ENCODE measurements around the gene VPS16. TPM values are rescaled to one million over a fixed set of nuclear protein-coding genes. Genes with fewer than 3 reads are reported as not detected.

The VPS16 gene
- 31.6 and 32.0 TPM in 2 replicates for total RNA-seq (ENCODE audit: low replicate concordance)

DNA sequence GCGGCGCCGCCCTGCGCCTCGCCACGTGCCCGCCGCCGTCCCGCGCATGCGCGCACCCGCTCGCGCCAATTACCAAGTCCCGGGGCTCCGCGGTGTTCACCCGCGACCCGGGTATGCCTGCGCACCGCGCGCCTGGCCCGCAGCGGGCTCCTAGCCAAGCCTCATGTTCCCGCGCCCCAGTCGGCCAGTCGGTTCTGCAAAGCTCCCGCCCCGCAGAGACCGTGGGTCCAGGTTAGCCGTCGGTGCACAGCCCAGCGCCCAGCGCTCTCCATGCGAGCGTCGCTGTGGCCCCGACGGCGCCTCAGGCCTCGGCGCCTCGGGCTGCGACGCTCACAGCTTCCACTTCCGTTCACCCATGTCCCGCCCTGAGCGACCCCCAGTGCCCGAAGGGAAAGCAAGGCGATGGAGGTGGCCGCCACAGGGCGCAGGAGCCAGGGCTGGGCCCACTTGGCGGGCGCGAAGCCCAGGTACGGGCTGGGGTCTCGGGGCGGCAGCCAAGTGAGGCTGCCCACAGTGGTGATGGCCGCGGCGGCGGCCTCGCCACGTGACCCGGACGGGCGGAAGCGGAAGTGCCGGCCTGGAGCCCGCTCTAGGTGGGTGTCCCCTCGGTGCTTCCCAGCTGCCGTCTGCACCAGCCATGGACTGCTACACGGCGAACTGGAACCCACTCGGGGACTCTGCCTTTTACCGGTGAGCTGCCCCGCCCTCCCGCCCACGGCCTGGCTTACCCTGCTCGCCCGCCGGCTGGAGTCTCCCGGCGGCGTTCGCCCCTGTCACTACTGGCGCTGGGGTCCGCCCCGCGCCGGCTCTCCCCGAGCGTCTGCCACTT lies at the start of gene VPS16, which contains the start of gene PCED1A:
TSS of gene VPS16 (plus strand) at position 608 of the 829 bp plus-strand sequence. CDS start at position 638, 30 bp downstream.
TSS of gene PCED1A (minus strand) at position 518 of the 829 bp plus-strand sequence. CDS start 743 bp downstream, outside the sequence.
- DNase-seq (ENCODE audit: low read depth): peak; percentile 83
- H3K4me3 ChIP-seq (ENCODE audit: low read depth, low read length): peak within 1 kb of the TSS; percentile 88
- TF ChIP-seq, protein P1, sequence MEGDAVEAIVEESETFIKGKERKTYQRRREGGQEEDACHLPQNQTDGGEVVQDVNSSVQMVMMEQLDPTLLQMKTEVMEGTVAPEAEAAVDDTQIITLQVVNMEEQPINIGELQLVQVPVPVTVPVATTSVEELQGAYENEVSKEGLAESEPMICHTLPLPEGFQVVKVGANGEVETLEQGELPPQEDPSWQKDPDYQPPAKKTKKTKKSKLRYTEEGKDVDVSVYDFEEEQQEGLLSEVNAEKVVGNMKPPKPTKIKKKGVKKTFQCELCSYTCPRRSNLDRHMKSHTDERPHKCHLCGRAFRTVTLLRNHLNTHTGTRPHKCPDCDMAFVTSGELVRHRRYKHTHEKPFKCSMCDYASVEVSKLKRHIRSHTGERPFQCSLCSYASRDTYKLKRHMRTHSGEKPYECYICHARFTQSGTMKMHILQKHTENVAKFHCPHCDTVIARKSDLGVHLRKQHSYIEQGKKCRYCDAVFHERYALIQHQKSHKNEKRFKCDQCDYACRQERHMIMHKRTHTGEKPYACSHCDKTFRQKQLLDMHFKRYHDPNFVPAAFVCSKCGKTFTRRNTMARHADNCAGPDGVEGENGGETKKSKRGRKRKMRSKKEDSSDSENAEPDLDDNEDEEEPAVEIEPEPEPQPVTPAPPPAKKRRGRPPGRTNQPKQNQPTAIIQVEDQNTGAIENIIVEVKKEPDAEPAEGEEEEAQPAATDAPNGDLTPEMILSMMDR (IDR thresholded peaks at IDR 0.05; ENCODE audit: insufficient read depth, low read length): no peak

DNA sequence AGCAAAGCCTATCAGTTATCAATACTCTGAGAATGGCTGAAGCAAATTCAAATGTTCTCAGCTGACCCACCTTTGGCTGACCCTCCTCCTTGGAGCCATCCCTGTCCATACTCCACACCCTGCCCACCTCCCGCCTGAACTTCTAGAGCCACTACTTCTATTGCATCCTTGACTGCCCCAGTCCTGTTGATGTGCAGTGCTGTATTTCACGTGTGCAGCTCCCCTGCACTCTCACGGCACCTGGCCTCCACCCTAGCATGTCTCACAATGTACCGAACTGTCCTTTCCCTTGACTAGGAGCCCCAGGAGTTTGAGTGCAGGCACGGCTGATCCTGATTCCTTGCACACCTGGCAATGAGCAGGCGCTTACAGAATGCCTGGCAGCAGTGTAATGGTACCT lies 47.1 kb upstream of the VPS16 start:
- no peak overlapping the region for H3K4me3 ChIP-seq (ENCODE audit: low read depth, low read length)
- no peak for DNase-seq (ENCODE audit: low read depth)
- TF ChIP-seq, protein P1 (IDR thresholded peaks at IDR 0.05; ENCODE audit: insufficient read depth, low read length): no peak

DNA sequence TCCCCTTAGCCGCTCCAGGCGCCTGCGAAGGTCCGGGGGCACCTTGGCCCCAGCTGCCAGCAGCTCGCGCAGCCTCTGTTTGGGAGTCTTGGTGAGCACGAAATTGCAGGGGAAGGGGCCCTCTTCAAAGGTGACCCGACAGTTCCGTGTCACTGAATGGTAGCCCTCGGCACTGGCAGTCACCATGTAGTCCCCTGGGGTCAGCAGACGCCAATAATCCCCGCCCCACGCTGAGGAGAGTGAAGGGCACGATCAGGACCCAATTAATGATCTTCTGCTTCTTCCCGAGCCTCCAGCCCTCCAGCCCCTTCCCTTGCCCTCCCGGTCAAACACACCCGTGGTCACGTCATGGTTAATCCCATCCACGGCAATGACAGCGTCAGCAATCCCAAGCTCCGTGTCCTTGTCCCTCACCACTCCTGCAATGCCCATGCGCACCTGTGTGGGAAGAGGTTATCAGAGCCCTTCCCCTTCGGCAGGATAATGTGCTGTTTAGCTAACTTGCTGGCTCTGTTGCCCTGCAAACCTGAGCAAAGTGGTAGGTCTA lies 46.3 kb upstream of the VPS16 start:
- TF ChIP-seq, protein P1 (IDR thresholded peaks at IDR 0.05; ENCODE audit: insufficient read depth, low read length): no peak
- DNase-seq (ENCODE audit: low read depth): no peak
- H3K4me3 ChIP-seq (ENCODE audit: low read depth, low read length): no peak overlapping the region

DNA sequence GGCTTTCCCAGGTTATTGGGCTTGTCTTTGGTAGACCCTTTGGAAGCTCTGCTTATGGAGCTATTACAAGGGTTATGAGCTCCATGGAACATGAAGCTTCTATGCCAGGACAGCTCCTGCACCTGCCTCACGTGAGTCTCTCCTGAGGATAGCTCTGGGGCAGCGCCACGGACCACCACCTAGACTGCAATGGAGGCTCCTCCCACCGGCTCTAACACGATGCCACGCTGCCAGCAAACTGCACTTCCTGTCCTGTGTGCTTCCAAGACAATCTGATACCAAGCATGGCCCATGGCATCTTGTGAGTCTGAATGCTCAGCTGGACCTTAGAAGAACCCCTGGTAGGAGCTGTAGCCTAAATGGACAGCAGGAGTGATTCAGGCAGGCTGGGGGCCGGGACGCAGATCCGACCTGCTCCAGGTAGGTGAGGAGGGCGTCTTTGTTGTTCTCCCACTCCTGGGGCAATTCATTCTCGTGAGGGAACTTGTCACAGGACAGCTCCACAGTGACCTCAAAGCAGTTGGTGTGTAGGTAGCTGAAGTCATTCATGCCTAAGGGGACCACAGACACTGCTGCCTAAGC lies 45.6 kb upstream of the VPS16 start:
- DNase-seq (ENCODE audit: low read depth): no peak
- no peak overlapping the region for H3K4me3 ChIP-seq (ENCODE audit: low read depth, low read length)
- TF ChIP-seq, protein P1 (IDR thresholded peaks at IDR 0.05; ENCODE audit: insufficient read depth, low read length): no peak

- no peak for DNase-seq (ENCODE audit: low read depth)
- TF ChIP-seq, protein P1 (IDR thresholded peaks at IDR 0.05; ENCODE audit: insufficient read depth, low read length): no peak
- H3K4me3 ChIP-seq (ENCODE audit: low read depth, low read length): no peak overlapping the region
Observed at GRCh38 chr20:2795451-2795850, 45.1 kb upstream of the VPS16 start.

GRCh38 chr20:2796011-2796660 lies 44.4 kb upstream of the VPS16 start:
- no peak overlapping the region for H3K4me3 ChIP-seq (ENCODE audit: low read depth, low read length)
- TF ChIP-seq, protein P1 (IDR thresholded peaks at IDR 0.05; ENCODE audit: insufficient read depth, low read length): no peak

More at GRCh38 chr20:2796011-2796660, 44.4 kb upstream of the VPS16 start:
- DNase-seq (ENCODE audit: low read depth): no peak
